Liver (tissue), 3 donors: ENCODE results near the gene LEMD1.

Experiments
- CTCF ChIP-seq: fragments of 150-350 bp; IDR thresholded peaks from 2 replicates; pipeline ENCODE4 v1.5.1; 2017; ENCODE audit warnings: improper control_type of control experiment, low read depth, low read length; ENCODE audit not compliant: missing input control
- EGR1 ChIP-seq, 2 donors: IDR thresholded peaks; 2 replicates each; pipeline ENCODE4 v1.6.1; 2016 to 2018; ENCODE audit warnings: antibody characterized with exemption in 2 of 2, low read depth in 2 of 2
- GABPA ChIP-seq, 2 donors: IDR thresholded peaks in 1 of 2; conservative IDR thresholded peaks in 1 of 2; 2 replicates each; pipeline ENCODE4 v1.6.1; 2016; ENCODE audit warnings: antibody characterized with exemption in 2 of 2, mild to moderate bottlenecking in 1 of 2, moderate library complexity in 1 of 2
- JUND ChIP-seq, 2 donors: IDR thresholded peaks; 2 replicates each; pipeline ENCODE4 v1.6.1; 2016; ENCODE audit warnings: antibody characterized with exemption in 2 of 2
- MAX ChIP-seq: IDR thresholded peaks from 2 replicates; pipeline ENCODE4 v1.6.1; 2016; ENCODE audit warnings: antibody characterized with exemption
- RAD21 ChIP-seq, 2 donors: IDR thresholded peaks; 2 replicates each; pipeline ENCODE4 v1.6.1; 2016; ENCODE audit warnings: antibody characterized with exemption in 2 of 2, mild to moderate bottlenecking in 2 of 2
- REST ChIP-seq: IDR thresholded peaks from 2 replicates; pipeline ENCODE4 v1.6.1; 2016; ENCODE audit warnings: antibody characterized with exemption, mild to moderate bottlenecking
- RXRA ChIP-seq, 2 donors: IDR thresholded peaks; 2 replicates each; pipeline ENCODE4 v1.6.1; 2017 to 2018; ENCODE audit warnings: antibody characterized with exemption in 2 of 2, mild to moderate bottlenecking in 1 of 2
- TAF1 ChIP-seq: conservative IDR thresholded peaks from 2 replicates; pipeline ENCODE4 v1.6.1; 2016; ENCODE audit warnings: antibody characterized with exemption, mild to moderate bottlenecking
- ZBTB33 ChIP-seq: IDR thresholded peaks from 2 replicates; pipeline ENCODE4 v1.6.1; 2016; ENCODE audit warnings: antibody characterized with exemption
- donor health status: healthy.
- donor health status: healthy.

GRCh38 chr1:205348554-205349487, 73.0 kb downstream of the LEMD1 start:
- no peak for TF ChIP-seq CTCF
- TF ChIP-seq RXRA (IDR thresholded peaks at IDR 0.05) = no peak
- no peak for TF ChIP-seq GABPA (IDR thresholded peaks at IDR 0.05 in 1 of 2, conservative IDR thresholded peaks at IDR 0.05 in 1 of 2)
- TF ChIP-seq EGR1 (IDR thresholded peaks at IDR 0.05; ENCODE audit: low read depth in 2 of 2) = no peak
- no peak for TF ChIP-seq REST
- no peak for TF ChIP-seq RAD21 (IDR thresholded peaks at IDR 0.05)
- no peak for TF ChIP-seq JUND (IDR thresholded peaks at IDR 0.05)
- no peak for TF ChIP-seq MAX
- no peak for TF ChIP-seq ZBTB33
- no peak for TF ChIP-seq TAF1
